ENCODE measurements around the gene PODNL1.

GRCh38 chr19:13985771-13986347 lies 47.6 kb upstream of the PODNL1 start:
- TF ChIP-seq CTCF (IDR thresholded peaks at IDR 0.05) (no peak), EP300 (IDR thresholded peaks at IDR 0.05) (no peak)
